Lower leg skin (tissue), 3 donors: Measurements from ENCODE around the gene DNAAF8.

Experiments used
- CTCF ChIP-seq, 3 donors: fragments of 450-650 bp; IDR thresholded peaks; one replicate each; pipeline ENCODE4 v1.5.1; 2016; ENCODE audit warnings: antibody characterized with exemption in 3 of 3, mild to moderate bottlenecking in 3 of 3, moderate library complexity in 2 of 3
- POLR2A ChIP-seq, 2 donors: fragments of 450-650 bp; IDR thresholded peaks; one replicate each; pipeline ENCODE4 v1.6.1; 2016 to 2017; ENCODE audit warnings: antibody characterized with exemption in 2 of 2, mild to moderate bottlenecking in 1 of 2, moderate library complexity in 1 of 2

- no peak for TF ChIP-seq CTCF (IDR thresholded peaks at IDR 0.05)
- TF ChIP-seq POLR2A (IDR thresholded peaks at IDR 0.05) = no peak
Observed at GRCh38 chr16:4686497-4687210, 47.7 kb upstream of the DNAAF8 start.
